HepG2 (cell line): ENCODE measurements around the gene NOL4L. TPM values are rescaled to one million over a fixed set of nuclear protein-coding genes. Genes with fewer than 3 reads are reported as not detected.

Experiments used
- ARNTL ChIP-seq: sonication (generic); formaldehyde crosslinking; IDR thresholded peaks from 2 replicates; pipeline ENCODE4 v1.4.0; 2020; ENCODE audit warnings: mild to moderate bottlenecking, missing genetic modification reagents
- BCL3 ChIP-seq: sonication (generic); formaldehyde crosslinking; IDR thresholded peaks from 2 replicates; pipeline ENCODE4 v1.5.1; 2020; ENCODE audit warnings: mild to moderate bottlenecking, missing genetic modification reagents, moderate library complexity
- CBX5 ChIP-seq: sonication (generic); formaldehyde crosslinking; IDR thresholded peaks from 2 replicates; pipeline ENCODE4 v1.4.0; 2020; ENCODE audit warnings: missing genetic modification reagents, borderline replicate concordance
- EEA1 ChIP-seq: sonication (generic); formaldehyde crosslinking; IDR thresholded peaks from 2 replicates; pipeline ENCODE4 v1.5.1; 2020; ENCODE audit warnings: mild to moderate bottlenecking, missing genetic modification reagents, borderline replicate concordance
- ESRRA ChIP-seq: sonication (generic); formaldehyde crosslinking; IDR thresholded peaks from 2 replicates; pipeline ENCODE4 v1.5.1; 2020; ENCODE audit warnings: mild to moderate bottlenecking, low read depth, missing genetic modification reagents
- HNF1B ChIP-seq: sonication (generic); formaldehyde crosslinking; IDR thresholded peaks from 2 replicates; pipeline ENCODE4 v1.5.1; 2020; ENCODE audit warnings: mild to moderate bottlenecking, moderate library complexity, missing genetic modification reagents
- NFRKB ChIP-seq: fragments of 450-650 bp; IDR thresholded peaks from 2 replicates; pipeline ENCODE4 v1.6.1; 2017
- NR2F6 ChIP-seq, 2 experiments: IDR thresholded peaks; 2 replicates each; pipeline ENCODE4 v1.6.1; 2016; ENCODE audit warnings: antibody characterized with exemption in 1 of 2, mild to moderate bottlenecking in 1 of 2
- PATZ1 ChIP-seq: sonication (generic); formaldehyde crosslinking; IDR thresholded peaks from 2 replicates; pipeline ENCODE4 v1.4.0; 2020; ENCODE audit warnings: missing genetic modification reagents
- RARA ChIP-seq: IDR thresholded peaks from 2 replicates; pipeline ENCODE4 v1.6.1; 2016; ENCODE audit warnings: missing genetic modification reagents, missing compliant biosample characterization
- RFX5 ChIP-seq: IDR thresholded peaks from 2 replicates; pipeline ENCODE4 v1.6.1; 2011; ENCODE audit warnings: low read depth, low read length, improper control_type of control experiment
- SRF ChIP-seq: IDR thresholded peaks from 2 replicates; pipeline ENCODE4 v1.6.1; 2011; ENCODE audit warnings: mild to moderate bottlenecking, low read depth, low read length, moderate library complexity
- SUZ12 ChIP-seq: fragments of 150-350 bp; IDR thresholded peaks from 2 replicates; pipeline ENCODE4 v1.6.1; 2014; ENCODE audit warnings: low read depth, low read length
- THAP11 ChIP-seq: IDR thresholded peaks from 2 replicates; pipeline ENCODE4 v1.6.1; 2016; ENCODE audit warnings: missing biosample characterization, missing genetic modification reagents
- THAP7 ChIP-seq: sonication (generic); formaldehyde crosslinking; IDR thresholded peaks from 2 replicates; pipeline ENCODE4 v1.8.1; 2023; ENCODE audit warnings: mild to moderate bottlenecking, missing genetic modification reagents
- ZBTB42 ChIP-seq: sonication (generic); formaldehyde crosslinking; IDR thresholded peaks from 2 replicates; pipeline ENCODE4 v1.5.0; 2020; ENCODE audit warnings: mild to moderate bottlenecking, missing genetic modification reagents
- ZGPAT ChIP-seq: IDR thresholded peaks from 2 replicates; pipeline ENCODE4 v1.6.1; 2016; ENCODE audit warnings: mild to moderate bottlenecking
- ZMYM3 ChIP-seq: sonication (generic); formaldehyde crosslinking; IDR thresholded peaks from 2 replicates; pipeline ENCODE4 v1.5.1; 2020; ENCODE audit warnings: mild to moderate bottlenecking, missing genetic modification reagents
- ZNF121 ChIP-seq: sonication (generic); formaldehyde crosslinking; IDR thresholded peaks from 2 replicates; pipeline ENCODE4 v1.5.0; 2020; ENCODE audit warnings: mild to moderate bottlenecking, missing genetic modification reagents
- ZNF589 ChIP-seq: sonication (generic); formaldehyde crosslinking; conservative IDR thresholded peaks from 2 replicates; pipeline ENCODE4 v1.8.0; 2022; ENCODE audit warnings: mild to moderate bottlenecking, moderate library complexity, missing genetic modification reagents
- ZNF614 ChIP-seq: IDR thresholded peaks from 2 replicates; pipeline ENCODE4 v1.6.1; 2018; ENCODE audit warnings: missing biosample characterization, missing genetic modification reagents, inconsistent platforms, borderline replicate concordance
- ZNF790 ChIP-seq: sonication (generic); formaldehyde crosslinking; IDR thresholded peaks from 2 replicates; pipeline ENCODE4 v1.8.0; 2022; ENCODE audit warnings: missing genetic modification reagents, mild to moderate bottlenecking, borderline replicate concordance
- ZUFSP ChIP-seq: sonication (generic); formaldehyde crosslinking; IDR thresholded peaks from 2 replicates; pipeline ENCODE4 v1.9.0; 2021; ENCODE audit warnings: missing genetic modification reagents, mild to moderate bottlenecking, borderline replicate concordance
- polyA plus RNA-seq, 8 experiments: library from polyadenylated mRNA; depleted of rRNA in 3 of 8; stranded (reverse) in 7 of 8; unstranded in 1 of 8; fragments of >200 nt; fragmentation: Illumina TruSeq in 4 of 8; extraction: Trizol in 4 of 8; gene quantifications; 2 replicates each; pipeline versions ENCODE4 v1.2.1 to v1.2.3, GENCODE V29; 2011 to 2016; ENCODE audit warnings: low read depth in 4 of 8, missing spikeins in 1 of 8, mixed read lengths in 1 of 8; ENCODE audit not compliant: insufficient read depth in 1 of 8
- total RNA-seq, 5 experiments: library from RNA; depleted of rRNA; stranded (reverse); fragments of >200 nt; fragmentation: Illumina TruSeq; extraction: Trizol; gene quantifications; 2 replicates each; pipeline ENCODE4 v1.2.3, GENCODE V29; 2016; ENCODE audit warnings: low read depth in 1 of 5

NOL4L gene
- total and polyA plus RNA-seq, 2 of the 13 experiments (the other 11 are each of a cell fraction or from before 2014, with no cell fraction given), result 16.6 to 35.4 TPM

GRCh38 chr20:32542259-32542615 lies 42.9 kb downstream of the NOL4L start (continued):
- peak; percentile 93 for TF ChIP-seq ZUFSP (CRISPR knock-in tag)
- TF ChIP-seq EEA1 (CRISPR knock-in tag), result no peak
- peak; percentile 36; the same call in 1 of the 2 replicates for TF ChIP-seq ZNF790 (CRISPR knock-in tag)
- TF ChIP-seq NR2F6 (IDR thresholded peaks at IDR 0.05), result 0 out of 2 replicates have a peak, but pooled peaks have one; percentile 25
- no peak for TF ChIP-seq NR2F6 (CRISPR knock-in tag; IDR thresholded peaks at IDR 0.05)
- 0 out of 2 replicates have a peak, but pooled peaks have one; percentile 26 for TF ChIP-seq NFRKB
- TF ChIP-seq ZGPAT (CRISPR knock-in tag), result no peak
- TF ChIP-seq ZNF121 (CRISPR knock-in tag), result peak; percentile 82
- 0 out of 2 replicates have a peak, but pooled peaks have one; percentile 19 for TF ChIP-seq BCL3 (CRISPR knock-in tag)
- 0 out of 2 replicates have a peak, but pooled peaks have one; percentile 24 for TF ChIP-seq THAP11 (CRISPR knock-in tag)
- TF ChIP-seq THAP7 (CRISPR knock-in tag), result no peak
- TF ChIP-seq ZMYM3 (CRISPR knock-in tag), result peak; percentile 32; the same call in 1 of the 2 replicates
- TF ChIP-seq SUZ12, result no peak
- TF ChIP-seq ZNF614 (CRISPR knock-in tag), result no peak
- no peak for TF ChIP-seq ESRRA (CRISPR knock-in tag)
- TF ChIP-seq RARA, result peak; percentile 5; the same call in 1 of the 2 replicates
- no peak for TF ChIP-seq SRF
- TF ChIP-seq ZBTB42 (CRISPR knock-in tag), result 0 out of 2 replicates have a peak, but pooled peaks have one; percentile 20
- no peak for TF ChIP-seq HNF1B (CRISPR knock-in tag)
- no peak for TF ChIP-seq ARNTL (CRISPR knock-in tag)
- no peak for TF ChIP-seq PATZ1 (CRISPR knock-in tag)
- TF ChIP-seq CBX5 (CRISPR knock-in tag), result 0 out of 2 replicates have a peak, but pooled peaks have one; percentile 29
- TF ChIP-seq ZNF589 (CRISPR knock-in tag), result no peak
- no peak for TF ChIP-seq RFX5
